Mesenchymal stem cell (in vitro differentiated cells and primary cell): Measurements from ENCODE around the gene IL2RA.
"Not testable (repeated sequence)": the region's sequence is repeated elsewhere in the genome, so short reads cannot be mapped to it uniquely, and the experiment has no call there.

Experiments
- DNase-seq: peaks from one replicate; pipeline ENCODE4 v3.0.0-alpha.2; 2013
- H2AFZ ChIP-seq: one replicate; pipeline ENCODE4 v1.6.1; 2013; ENCODE audit warnings: low read depth, mild to moderate bottlenecking, control low read depth, inconsistent platforms, low read length, moderate library complexity
- H2AK5ac ChIP-seq: 2 replicates; pipeline ENCODE4 v1.6.1; 2013; ENCODE audit warnings: low read length, moderate library complexity, mild to moderate bottlenecking, inconsistent platforms; ENCODE audit not compliant: severe bottlenecking
- H2BK120ac ChIP-seq: one replicate; pipeline ENCODE4 v1.6.1; 2013; ENCODE audit warnings: low read depth, mild to moderate bottlenecking, inconsistent platforms, low read length, moderate library complexity
- H2BK12ac ChIP-seq, 2 experiments: one replicate each; pipeline ENCODE4 v1.6.1; 2013; ENCODE audit warnings: inconsistent platforms in 2 of 2, low read length in 2 of 2, mild to moderate bottlenecking in 2 of 2, moderate library complexity in 2 of 2, control low read depth in 1 of 2
- H2BK15ac ChIP-seq: one replicate; pipeline ENCODE4 v1.6.1; 2013; ENCODE audit warnings: mild to moderate bottlenecking, low read depth, inconsistent platforms; ENCODE audit not compliant: poor library complexity, severe bottlenecking
- H2BK5ac ChIP-seq: 2 replicates; pipeline ENCODE4 v1.6.1; 2013; ENCODE audit warnings: low read depth, mild to moderate bottlenecking, low read length, control low read depth, inconsistent platforms; ENCODE audit not compliant: poor library complexity, severe bottlenecking
- H3K14ac ChIP-seq, 2 experiments: one replicate each; pipeline ENCODE4 v1.6.1; 2013; ENCODE audit warnings: inconsistent platforms in 2 of 2, low read length in 2 of 2, control low read depth in 1 of 2, mild to moderate bottlenecking in 1 of 2, moderate library complexity in 1 of 2
- H3K18ac ChIP-seq, 2 experiments: one replicate each; pipeline ENCODE4 v1.6.1; 2013; ENCODE audit warnings: inconsistent platforms in 2 of 2, low read length in 2 of 2, control low read depth in 1 of 2, low read depth in 1 of 2, mild to moderate bottlenecking in 1 of 2
- H3K23ac ChIP-seq, 2 experiments: one replicate each; pipeline ENCODE4 v1.6.1; 2013; ENCODE audit warnings: inconsistent platforms in 2 of 2, low read length in 2 of 2, mild to moderate bottlenecking in 2 of 2, moderate library complexity in 2 of 2, control low read depth in 1 of 2
- H3K27ac ChIP-seq: 2 replicates; pipeline ENCODE4 v1.5.1; 2013; ENCODE audit warnings: mild to moderate bottlenecking, moderate library complexity, low read length, control low read depth, inconsistent platforms; ENCODE audit not compliant: poor library complexity, severe bottlenecking
- H3K27me3 ChIP-seq, 2 experiments: 2 replicates each; pipeline versions ENCODE4 v1.6.1 to v1.7.0; 2013; ENCODE audit warnings: low read length in 2 of 2, mild to moderate bottlenecking in 2 of 2, moderate library complexity in 2 of 2, control low read depth in 1 of 2, inconsistent platforms in 1 of 2; ENCODE audit not compliant: control insufficient read depth in 1 of 2, insufficient read depth in 1 of 2
- H3K36me3 ChIP-seq, 2 experiments: 2 replicates each; pipeline versions ENCODE4 v1.6.1 to v1.7.0; 2013; ENCODE audit warnings: low read length in 2 of 2, control low read depth in 1 of 2, inconsistent platforms in 1 of 2, low read depth in 1 of 2, mild to moderate bottlenecking in 1 of 2; ENCODE audit not compliant: insufficient read depth in 2 of 2, control insufficient read depth in 1 of 2
- H3K4ac ChIP-seq, 2 experiments: one replicate each; pipeline ENCODE4 v1.6.1; 2013; ENCODE audit warnings: inconsistent platforms in 2 of 2, low read length in 2 of 2, mild to moderate bottlenecking in 2 of 2, moderate library complexity in 2 of 2, control low read depth in 1 of 2, low read depth in 1 of 2
- H3K4me1 ChIP-seq: 2 replicates; pipeline ENCODE4 v1.6.1; 2013; ENCODE audit warnings: low read depth, low read length, control low read depth; ENCODE audit not compliant: control insufficient read depth, insufficient read depth
- H3K4me2 ChIP-seq: 2 replicates; pipeline ENCODE4 v1.6.1; 2013; ENCODE audit warnings: low read length, mild to moderate bottlenecking, inconsistent platforms; ENCODE audit not compliant: poor library complexity, severe bottlenecking
- H3K4me3 ChIP-seq, 2 experiments: 2 replicates each; pipeline versions ENCODE4 v1.5.1 to v1.7.0; 2013; ENCODE audit warnings: low read length in 2 of 2, mild to moderate bottlenecking in 2 of 2, control low read depth in 1 of 2, low read depth in 1 of 2; ENCODE audit not compliant: insufficient read depth in 1 of 2
- H3K79me1 ChIP-seq: replicated peaks from 2 replicates; pipeline ENCODE4 v1.6.1; 2013; ENCODE audit warnings: mild to moderate bottlenecking, control low read depth, low read length, inconsistent platforms; ENCODE audit not compliant: poor library complexity, severe bottlenecking
- H3K9ac ChIP-seq: 2 replicates; pipeline ENCODE4 v1.7.0; 2013; ENCODE audit warnings: mild to moderate bottlenecking, low read length, moderate library complexity
- H3K9me3 ChIP-seq: 2 replicates; pipeline ENCODE4 v1.7.0; 2013; ENCODE audit warnings: mild to moderate bottlenecking, low read length; ENCODE audit not compliant: control insufficient read depth
- H4K8ac ChIP-seq: one replicate; pipeline ENCODE4 v1.6.1; 2013; ENCODE audit warnings: inconsistent platforms, mild to moderate bottlenecking, low read length, moderate library complexity
- H4K91ac ChIP-seq: one replicate; pipeline ENCODE4 v1.6.1; 2013; ENCODE audit warnings: mild to moderate bottlenecking, low read length, inconsistent platforms
- WGBS: methylation state at CpG from one replicate; pipeline ENCODE4 v1.1.7; 2013; ENCODE audit warnings: mixed read lengths; 5-methylcytosine and 5-hydroxymethylcytosine counted together

Gene IL2RA

GRCh38 chr10:6005856-6006395 is 56.2 kb downstream of the IL2RA start:
- Histone ChIP-seq H3K9me3 (peaks cover 13% of the 10 kb centered on the region), H3K27me3 (peaks cover 0 to 6% of the 10 kb centered on the region in 2 experiments), H3K9ac (no peak overlapping the region), H2BK15ac (no peak overlapping the region), H3K4me3 (no peak overlapping the region), H4K8ac (no peak overlapping the region), H2BK5ac (no peak overlapping the region), H2AFZ (no peak overlapping the region), H3K36me3 (no peaks in the 10 kb centered on the region), H3K27ac (no peak overlapping the region), H3K23ac (no peak overlapping the region), H2BK12ac (no peak overlapping the region), H3K79me1 (no peaks in the 10 kb centered on the region), H3K4ac (no peak overlapping the region), H3K4me2 (no peak overlapping the region), H2AK5ac (no peak overlapping the region), H3K4me1 (no peaks in the 10 kb centered on the region), H3K18ac (no peak overlapping the region), H4K91ac (no peak overlapping the region), H3K14ac (no peak overlapping the region), H2BK120ac (no peak overlapping the region)
- DNase-seq, result no peak
- 92% methylated on average over 7 of the region's 8 CpGs for WGBS

DNA sequence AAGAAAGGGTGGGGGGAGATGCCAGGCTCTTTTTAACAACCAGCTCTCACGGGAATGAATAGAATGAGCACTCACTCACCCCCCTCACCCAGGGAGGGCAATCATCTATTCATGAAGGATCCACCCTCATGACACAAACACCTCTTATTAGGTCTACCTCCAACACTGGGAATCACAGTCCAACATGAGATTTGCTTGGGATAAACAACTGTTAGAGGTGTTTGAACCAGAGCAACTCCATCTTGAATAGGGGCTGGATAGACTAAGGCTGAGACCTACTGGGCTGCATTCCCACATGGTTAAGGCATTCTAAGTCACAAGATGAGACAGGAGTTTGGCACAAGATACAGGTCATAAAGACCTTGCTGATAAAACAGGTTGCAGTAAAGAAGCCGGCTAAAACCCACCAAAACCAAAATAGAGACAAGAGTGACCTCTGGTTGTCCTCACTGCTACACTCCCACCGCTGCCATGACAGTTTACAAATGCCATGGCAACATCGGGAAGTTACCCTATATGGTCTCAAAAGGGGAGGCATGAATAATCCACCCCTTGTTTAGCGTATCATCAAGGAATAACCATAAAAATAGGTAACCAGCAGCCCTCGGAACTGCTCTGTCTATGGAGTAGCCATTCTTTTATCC is 56.9 kb downstream of the IL2RA start:
- H3K23ac ChIP-seq, H3K4ac ChIP-seq, H3K4me2 ChIP-seq, H2BK15ac ChIP-seq, H3K4me1 ChIP-seq, H2AK5ac ChIP-seq, H3K4me3 ChIP-seq, H2BK5ac ChIP-seq, H2BK12ac ChIP-seq, DNase-seq, H2BK120ac ChIP-seq, H3K79me1 ChIP-seq, H3K9ac ChIP-seq, H2AFZ ChIP-seq, H3K36me3 ChIP-seq, H4K8ac ChIP-seq, H4K91ac ChIP-seq, H3K14ac ChIP-seq, H3K18ac ChIP-seq, H3K27me3 ChIP-seq, H3K27ac ChIP-seq: not testable (repeated sequence)
- H3K9me3 ChIP-seq, result peaks cover 13% of the 10 kb centered on the region
- WGBS, result 81% methylated on average over 5 of the region's 6 CpGs

- Histone ChIP-seq H4K91ac (no peak overlapping the region), H3K79me1 (no peaks in the 10 kb centered on the region), H3K9me3 (peaks cover 13% of the 10 kb centered on the region), H3K23ac (no peak overlapping the region), H3K14ac (no peak overlapping the region), H3K9ac (no peak overlapping the region), H2BK12ac (no peak overlapping the region), H3K4me1 (no peaks in the 10 kb centered on the region), H2AFZ (no peak overlapping the region), H3K27ac (no peak overlapping the region), H3K36me3 (no peaks in the 10 kb centered on the region), H2BK15ac (no peak overlapping the region), H3K4ac (no peak overlapping the region), H3K18ac (no peak overlapping the region), H3K27me3 (peaks cover 10 to 14% of the 10 kb centered on the region in 2 experiments), H3K4me3 (no peak overlapping the region), H3K4me2 (no peak overlapping the region), H4K8ac (no peak overlapping the region), H2BK5ac (no peak overlapping the region), H2BK120ac (no peak overlapping the region), H2AK5ac (no peak overlapping the region)
- no peak for DNase-seq
- WGBS, result 64% methylated on average over 11 of the region's 12 CpGs
Observed at GRCh38 chr10:6002809-6003510, 59.2 kb downstream of the IL2RA start.

DNA sequence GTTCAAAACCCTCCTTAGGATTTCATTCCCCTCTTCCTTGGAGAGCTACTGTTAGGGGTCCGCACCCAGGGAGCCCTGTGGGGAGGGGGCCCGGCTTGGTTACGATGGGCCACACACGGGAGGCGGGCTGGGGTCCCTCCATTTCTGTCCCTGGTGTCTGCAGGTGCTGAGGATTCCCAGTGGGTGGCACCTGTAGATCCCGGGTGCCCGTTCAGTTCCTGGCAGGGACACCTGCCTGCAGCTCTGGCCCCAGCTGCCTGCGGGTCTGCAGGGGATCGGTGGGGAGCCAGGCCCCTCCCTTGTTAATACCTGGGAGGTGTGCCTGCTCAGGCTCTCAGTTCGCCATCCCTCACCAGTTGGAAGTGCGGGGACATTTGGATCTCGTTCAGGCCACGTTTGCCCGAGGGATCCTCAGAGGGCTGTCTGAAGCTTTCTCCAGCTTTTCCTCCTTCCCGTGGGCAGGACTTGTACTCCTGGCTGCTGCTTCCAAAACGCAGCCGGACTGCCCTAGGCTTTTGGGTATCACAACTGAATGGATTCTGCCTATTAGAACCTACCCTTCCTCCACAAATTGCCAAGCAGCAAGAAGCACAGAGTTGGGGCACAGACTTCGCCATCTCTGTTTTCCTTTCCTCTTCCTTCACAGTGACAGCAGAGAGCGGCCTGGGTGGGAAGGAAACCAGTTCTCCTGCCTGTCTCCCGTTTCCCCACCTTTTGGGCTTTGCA is 62.6 kb downstream of the IL2RA start:
- H2BK120ac ChIP-seq, result no peak overlapping the region
- no peaks in the 10 kb centered on the region for H3K79me1 ChIP-seq
- H3K27me3 ChIP-seq, result peaks cover 14 to 19% of the 10 kb centered on the region in 2 experiments
- H3K4me2 ChIP-seq, result no peak overlapping the region
- no peak overlapping the region for H3K27ac ChIP-seq
- no peak overlapping the region for H4K8ac ChIP-seq
- no peak overlapping the region for H3K23ac ChIP-seq
- H2AK5ac ChIP-seq, result no peak overlapping the region
- H3K18ac ChIP-seq, result no peak overlapping the region
- H2AFZ ChIP-seq, result no peak overlapping the region
- H4K91ac ChIP-seq, result no peak overlapping the region
- no peak overlapping the region for H2BK12ac ChIP-seq
- no peak overlapping the region for H2BK15ac ChIP-seq
- no peak overlapping the region for H3K4ac ChIP-seq
- no peak overlapping the region for H3K9ac ChIP-seq
- H3K36me3 ChIP-seq, result no peaks in the 10 kb centered on the region
- no peaks in the 10 kb centered on the region for H3K4me1 ChIP-seq
- H3K4me3 ChIP-seq, result no peak overlapping the region
- peaks cover 5% of the 10 kb centered on the region for H3K9me3 ChIP-seq
- WGBS, result 84% methylated on average over 20 of the region's 20 CpGs
- H2BK5ac ChIP-seq, result no peak overlapping the region
- H3K14ac ChIP-seq, result no peak overlapping the region
- no peak for DNase-seq
